Measurements from ENCODE around the gene BGN.

- TF ChIP-seq CTCF (IDR thresholded peaks at IDR 0.05; ENCODE audit: insufficient read depth, low read length, poor library complexity, severe bottlenecking) (no peak), EZH2phosphoT487 (conservative IDR thresholded peaks at IDR 0.05; ENCODE audit: low read length) (no peak)
These were observed 9.2 kb upstream of the BGN start for GRCh38 chrX:153485396-153486080.

Data from SU-DHL-6 (cell line).